Sigmoid colon (tissue), 4 donors: Measurements from ENCODE around the gene DOCK11.

Experiments
- CTCF ChIP-seq, 4 experiments: fragments of 450-650 bp in 3 of 4; fragments of 200-600 bp in 1 of 4; IDR thresholded peaks; one replicate each; pipeline ENCODE4 v1.5.1; 2016 to 2019; ENCODE audit warnings: antibody characterized with exemption in 4 of 4, mild to moderate bottlenecking in 3 of 4, moderate library complexity in 2 of 4
- EP300 ChIP-seq, 4 donors: sonication (generic); formaldehyde crosslinking; IDR thresholded peaks; one replicate each; pipeline ENCODE4 v1.6.1; 2017; ENCODE audit warnings: antibody characterized with exemption in 4 of 4

DNA sequence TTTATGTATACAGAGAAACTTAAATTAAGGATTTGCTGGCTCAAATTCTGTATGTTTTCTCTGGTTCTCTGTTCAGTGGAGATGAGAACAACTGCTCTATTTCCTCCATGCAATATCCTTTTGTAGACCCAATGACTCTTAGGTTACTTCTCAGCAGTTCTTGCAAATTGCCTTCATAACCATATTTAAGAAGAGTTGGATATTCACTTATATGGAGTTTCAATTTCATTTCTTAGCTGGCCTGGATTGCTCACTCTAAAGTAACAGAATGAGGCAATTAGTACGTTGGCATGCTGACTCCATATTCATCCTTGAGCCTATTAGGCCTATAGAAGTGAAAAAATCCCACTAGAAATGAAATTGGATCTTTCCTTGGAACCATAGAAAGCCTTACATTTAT lies 93.6 kb downstream of the DOCK11 start:
- no peak for TF ChIP-seq CTCF (IDR thresholded peaks at IDR 0.05)
- no peak for TF ChIP-seq EP300 (IDR thresholded peaks at IDR 0.05)
